ENCODE results near the gene PHRF1. TPM values are rescaled to one million over a fixed set of nuclear protein-coding genes. Genes with fewer than 3 reads are reported as not detected.
A peak's percentile ranks its signal among the peaks of the same experiment; 100 is the strongest.

Gene PHRF1
- total RNA-seq, 1 experiment from 2014 or later = 43.9 TPM

DNA sequence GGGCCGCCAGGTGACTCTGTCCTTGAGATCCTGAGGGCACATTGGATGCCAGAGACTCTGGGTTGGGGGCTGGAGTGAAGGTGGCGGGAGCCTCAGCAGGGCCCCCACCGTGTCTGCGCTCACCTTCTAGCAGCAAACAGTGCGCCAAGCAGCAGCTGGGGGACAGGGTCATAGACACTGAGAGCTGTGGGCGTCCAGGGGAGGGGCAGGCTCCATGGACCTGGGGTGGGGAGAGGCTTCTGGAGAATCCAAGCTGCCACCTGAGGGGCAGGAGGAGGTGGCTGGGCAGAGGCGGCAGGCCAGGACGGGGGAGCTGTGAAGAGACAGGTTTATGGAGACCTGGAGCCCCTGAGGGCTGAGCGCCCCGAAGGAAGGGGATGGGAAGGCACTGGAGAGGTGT, 8.0 kb downstream of the PHRF1 start:
- no peak overlapping the region for H3K4me3 Mint-ChIP-seq (ENCODE audit: unreplicated experiment)
- no peaks in the 10 kb centered on the region for H3K27me3 Mint-ChIP-seq (ENCODE audit: insufficient read depth, unreplicated experiment)

DNA sequence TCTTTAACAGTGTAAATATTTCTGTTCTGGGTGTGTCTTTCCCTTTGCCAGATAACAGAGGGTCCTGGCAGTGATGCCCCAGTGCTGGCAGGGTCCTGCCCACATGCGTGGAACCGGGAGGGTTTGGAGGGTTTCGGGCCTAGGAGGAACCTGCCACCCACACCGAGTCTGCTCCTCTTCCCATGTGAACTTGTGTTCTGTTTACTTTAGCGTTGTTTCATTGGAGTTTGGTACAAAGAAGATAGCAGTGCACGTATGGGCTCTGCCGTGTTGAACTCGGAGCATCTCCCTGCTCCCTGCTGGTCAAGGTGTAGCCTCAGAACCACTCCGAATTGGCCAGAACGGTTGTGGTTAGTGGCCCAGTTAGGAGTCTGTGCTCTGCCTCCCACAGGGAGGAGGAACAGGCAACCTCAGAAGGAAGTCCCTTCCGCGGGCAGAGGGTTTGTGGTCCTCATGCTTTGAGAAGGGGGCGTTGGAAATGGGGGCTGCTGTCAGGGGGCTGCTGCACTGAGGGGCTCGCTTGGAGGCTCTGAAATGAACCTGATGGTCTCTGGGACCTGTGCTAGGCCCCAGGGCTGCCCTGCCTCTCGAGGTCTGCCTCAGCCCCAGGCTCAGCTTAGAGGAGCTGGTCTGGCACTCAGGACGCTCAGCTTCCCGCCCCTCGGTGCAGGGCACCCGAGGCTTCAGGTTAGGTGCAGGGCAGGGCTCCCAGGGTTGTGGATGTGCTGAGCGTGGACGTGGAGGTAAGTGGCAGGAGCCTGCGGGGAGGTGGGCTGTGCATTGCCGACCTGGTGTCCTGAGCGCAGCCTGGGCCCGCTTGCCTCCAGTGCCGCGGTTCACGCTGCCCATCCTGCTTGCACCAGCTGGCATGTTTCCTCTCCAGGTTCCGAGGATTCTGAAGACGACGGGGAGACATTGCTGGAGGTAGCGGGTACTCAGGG, 10.4 kb downstream of the PHRF1 start:
- peak overlapping the region; percentile 82 for H3K27ac Mint-ChIP-seq (ENCODE audit: unreplicated experiment)
- POLR2A ChIA-PET = interaction anchor here (0.6 to 0.7 kb wide), 2 partner anchors 9 to 232 kb away, joined by 4 to 8 read pairs; partner anchors contain the start of gene PNPLA2
- BruUV-seq (replicated peaks) = no TSS peak
- no peak for DNase-seq
- Histone ChIP-seq H3K9me3 (no peaks in the 10 kb centered on the region), H3K4me3 (ENCODE audit: low read depth, low read length) (no peak overlapping the region), H3K4me1 (peaks cover 25% of the 10 kb centered on the region), H3K36me3 (ENCODE audit: control insufficient read depth, insufficient read depth, low read length) (peaks cover 5% of the 10 kb centered on the region), H3K27me3 (replicated peaks; ENCODE audit: control insufficient read depth, insufficient read depth, low read length) (no peaks in the 10 kb centered on the region)
- H3K36me3 Mint-ChIP-seq (ENCODE audit: insufficient read depth, unreplicated experiment) = peaks cover 88% of the 10 kb centered on the region
- no peaks in the 10 kb centered on the region for H3K9me3 Mint-ChIP-seq (ENCODE audit: unreplicated experiment)
- no peak overlapping the region for H3K4me3 Mint-ChIP-seq (ENCODE audit: unreplicated experiment)
- TF ChIP-seq, protein P1, sequence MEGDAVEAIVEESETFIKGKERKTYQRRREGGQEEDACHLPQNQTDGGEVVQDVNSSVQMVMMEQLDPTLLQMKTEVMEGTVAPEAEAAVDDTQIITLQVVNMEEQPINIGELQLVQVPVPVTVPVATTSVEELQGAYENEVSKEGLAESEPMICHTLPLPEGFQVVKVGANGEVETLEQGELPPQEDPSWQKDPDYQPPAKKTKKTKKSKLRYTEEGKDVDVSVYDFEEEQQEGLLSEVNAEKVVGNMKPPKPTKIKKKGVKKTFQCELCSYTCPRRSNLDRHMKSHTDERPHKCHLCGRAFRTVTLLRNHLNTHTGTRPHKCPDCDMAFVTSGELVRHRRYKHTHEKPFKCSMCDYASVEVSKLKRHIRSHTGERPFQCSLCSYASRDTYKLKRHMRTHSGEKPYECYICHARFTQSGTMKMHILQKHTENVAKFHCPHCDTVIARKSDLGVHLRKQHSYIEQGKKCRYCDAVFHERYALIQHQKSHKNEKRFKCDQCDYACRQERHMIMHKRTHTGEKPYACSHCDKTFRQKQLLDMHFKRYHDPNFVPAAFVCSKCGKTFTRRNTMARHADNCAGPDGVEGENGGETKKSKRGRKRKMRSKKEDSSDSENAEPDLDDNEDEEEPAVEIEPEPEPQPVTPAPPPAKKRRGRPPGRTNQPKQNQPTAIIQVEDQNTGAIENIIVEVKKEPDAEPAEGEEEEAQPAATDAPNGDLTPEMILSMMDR (IDR thresholded peaks at IDR 0.05; ENCODE audit: insufficient read depth in 1 of 2, low read depth in 1 of 2, low read length in 1 of 2, severe bottlenecking in 1 of 2, unreplicated experiment in 1 of 2) = no peak
- H3K27me3 Mint-ChIP-seq (ENCODE audit: insufficient read depth, unreplicated experiment) = no peaks in the 10 kb centered on the region
- intact Hi-C loops (cut with micrococcal nuclease; ENCODE audit: unreplicated experiment) = no loop called here
- CTCF ChIA-PET = no interaction called here
- peaks cover 29% of the 10 kb centered on the region for H3K4me1 Mint-ChIP-seq (ENCODE audit: low read depth, unreplicated experiment)

More for the DNA sequence above, 8.0 kb downstream of the PHRF1 start:
- H3K4me3 ChIP-seq (ENCODE audit: low read depth, low read length) = no peak overlapping the region
- peaks cover 1% of the 10 kb centered on the region for H3K36me3 ChIP-seq (ENCODE audit: control insufficient read depth, insufficient read depth, low read length)
- Mint-ChIP-seq H3K4me1 (ENCODE audit: low read depth, unreplicated experiment) (peaks cover 26% of the 10 kb centered on the region), H3K36me3 (ENCODE audit: insufficient read depth, unreplicated experiment) (peaks cover 79% of the 10 kb centered on the region), H3K27ac (ENCODE audit: unreplicated experiment) (no peak overlapping the region), H3K9me3 (ENCODE audit: unreplicated experiment) (no peaks in the 10 kb centered on the region)
- CTCF ChIA-PET = no interaction called here
- no TSS peak for BruUV-seq (replicated peaks)
- DNase-seq = no peak
- TF ChIP-seq, protein P1 (IDR thresholded peaks at IDR 0.05; ENCODE audit: insufficient read depth in 1 of 2, low read depth in 1 of 2, low read length in 1 of 2, severe bottlenecking in 1 of 2, unreplicated experiment in 1 of 2) = no peak
- POLR2A ChIA-PET = no interaction called here
- H3K4me1 ChIP-seq = peaks cover 36% of the 10 kb centered on the region
- H3K9me3 ChIP-seq = no peaks in the 10 kb centered on the region
- no peaks in the 10 kb centered on the region for H3K27me3 ChIP-seq (replicated peaks; ENCODE audit: control insufficient read depth, insufficient read depth, low read length)
- intact Hi-C loops (cut with micrococcal nuclease; ENCODE audit: unreplicated experiment) = no loop called here

DNA sequence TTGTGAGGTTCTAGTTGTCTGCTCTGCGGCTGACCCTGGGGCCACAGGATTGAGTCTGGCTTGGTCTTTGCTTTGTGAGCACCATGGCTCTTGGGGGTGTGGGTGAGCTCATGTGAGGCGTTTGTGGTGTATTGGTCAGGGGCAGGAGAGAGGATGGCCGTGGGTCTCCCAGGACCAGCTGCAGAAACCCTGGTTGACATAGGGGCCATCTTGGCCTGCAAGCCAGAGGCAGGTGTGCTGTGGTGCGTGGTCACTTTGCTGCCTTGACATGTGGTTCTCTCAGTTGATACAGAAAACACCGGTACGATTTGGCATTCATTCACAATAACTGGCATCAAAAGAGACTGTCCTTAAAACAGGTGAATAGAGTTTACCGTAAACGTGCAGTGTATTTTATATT, 11.3 kb downstream of the PHRF1 start:
- H3K27me3 ChIP-seq (replicated peaks; ENCODE audit: control insufficient read depth, insufficient read depth, low read length) = no peaks in the 10 kb centered on the region
- no peaks in the 10 kb centered on the region for H3K9me3 ChIP-seq
- TF ChIP-seq, protein P1 (IDR thresholded peaks at IDR 0.05; ENCODE audit: insufficient read depth in 1 of 2, low read depth in 1 of 2, low read length in 1 of 2, severe bottlenecking in 1 of 2, unreplicated experiment in 1 of 2) = no peak
- intact Hi-C loops (cut with micrococcal nuclease; ENCODE audit: unreplicated experiment) = no loop called here
- H3K27ac Mint-ChIP-seq (ENCODE audit: unreplicated experiment) = peak overlapping the region; percentile 82
- H3K27me3 Mint-ChIP-seq (ENCODE audit: insufficient read depth, unreplicated experiment) = no peaks in the 10 kb centered on the region
- no TSS peak for BruUV-seq (replicated peaks)
- ChIA-PET CTCF (interaction anchor here (0.6 to 1.1 kb wide), 4 partner anchors 12 to 429 kb away, joined by 3 to 5 read pairs (median 4); partner anchors contain the start of gene PHRF1), POLR2A (interaction anchor here (0.6 to 1.2 kb wide), 4 partner anchors 11 to 108 kb away, joined by 3 to 17 read pairs (median 12); partner anchors contain the start of genes PHRF1 and TMEM80)
- H3K4me1 ChIP-seq = peaks cover 25% of the 10 kb centered on the region
- H3K36me3 ChIP-seq (ENCODE audit: control insufficient read depth, insufficient read depth, low read length) = peaks cover 3% of the 10 kb centered on the region
- peak overlapping the region; percentile 5 for H3K4me3 Mint-ChIP-seq (ENCODE audit: unreplicated experiment)
- H3K4me3 ChIP-seq (ENCODE audit: low read depth, low read length) = no peak overlapping the region
- peaks cover 88% of the 10 kb centered on the region for H3K36me3 Mint-ChIP-seq (ENCODE audit: insufficient read depth, unreplicated experiment)
- H3K4me1 Mint-ChIP-seq (ENCODE audit: low read depth, unreplicated experiment) = peaks cover 29% of the 10 kb centered on the region
- DNase-seq = no peak
- H3K9me3 Mint-ChIP-seq (ENCODE audit: unreplicated experiment) = no peaks in the 10 kb centered on the region

Data from Caco-2 (cell line).